ENCODE results near the gene RPS2. TPM values are rescaled to one million over a fixed set of nuclear protein-coding genes. Genes with fewer than 3 reads are reported as not detected.

RPS2 gene
- total RNA-seq, 1 experiment from 2014 or later: 2,961 TPM

DNA sequence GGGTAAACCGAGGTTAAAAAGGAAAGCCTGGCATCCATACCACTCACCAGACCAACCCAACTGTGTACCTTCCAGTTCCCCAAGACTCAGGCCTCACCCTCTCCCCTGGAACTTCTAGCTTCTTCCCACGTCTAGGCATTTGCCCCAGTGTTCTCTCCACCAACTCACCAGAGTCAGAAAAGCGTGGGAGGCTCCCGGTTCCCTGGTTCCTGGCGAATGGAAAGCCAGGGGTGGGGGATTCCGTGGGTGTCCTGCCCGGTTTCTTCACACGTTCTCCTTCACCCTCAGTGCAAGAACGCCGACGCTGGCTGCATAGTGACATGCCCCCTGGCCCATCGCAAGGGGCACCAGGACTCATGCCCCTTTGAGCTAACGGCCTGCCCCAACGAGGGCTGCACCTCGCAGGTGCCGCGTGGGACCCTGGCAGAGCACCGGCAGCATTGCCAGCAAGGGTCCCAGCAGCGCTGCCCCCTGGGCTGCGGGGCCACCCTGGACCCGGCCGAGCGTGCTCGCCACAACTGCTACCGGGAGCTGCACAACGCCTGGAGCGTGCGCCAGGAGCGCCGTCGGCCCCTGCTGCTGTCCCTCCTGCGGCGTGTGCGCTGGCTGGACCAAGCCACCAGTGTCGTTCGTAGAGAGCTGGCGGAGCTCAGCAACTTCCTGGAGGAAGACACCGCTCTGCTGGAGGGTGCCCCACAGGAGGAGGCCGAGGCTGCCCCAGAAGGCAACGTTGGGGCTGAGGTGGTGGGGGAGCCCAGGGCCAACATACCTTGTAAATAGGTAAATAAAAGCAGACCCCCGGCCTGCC lies 3.7 kb upstream of the RPS2 start:
- Mint-ChIP-seq H3K27ac (ENCODE audit: unreplicated experiment) (no peak overlapping the region), H3K9me3 (ENCODE audit: unreplicated experiment) (no peaks in the 10 kb centered on the region), H3K4me1 (ENCODE audit: low read depth, unreplicated experiment) (peaks cover 15% of the 10 kb centered on the region), H3K27me3 (ENCODE audit: insufficient read depth, unreplicated experiment) (no peaks in the 10 kb centered on the region), H3K4me3 (ENCODE audit: unreplicated experiment) (no peak overlapping the region), H3K36me3 (ENCODE audit: insufficient read depth, unreplicated experiment) (peaks cover 38% of the 10 kb centered on the region)
- CTCF ChIA-PET: no interaction called here
- POLR2A ChIA-PET: no interaction called here
- DNase-seq: no peak
- intact Hi-C loops (cut with micrococcal nuclease; ENCODE audit: unreplicated experiment): no loop called here
- Histone ChIP-seq H3K9me3 (no peaks in the 10 kb centered on the region), H3K27me3 (replicated peaks; ENCODE audit: control insufficient read depth, insufficient read depth, low read length) (no peaks in the 10 kb centered on the region), H3K4me3 (ENCODE audit: low read depth, low read length) (no peak overlapping the region), H3K36me3 (ENCODE audit: control insufficient read depth, insufficient read depth, low read length) (peaks cover 3% of the 10 kb centered on the region), H3K4me1 (0 out of 2 replicates have a peak, but pooled peaks cover under 1% of the 10 kb centered on the region)
- TF ChIP-seq, protein P1, sequence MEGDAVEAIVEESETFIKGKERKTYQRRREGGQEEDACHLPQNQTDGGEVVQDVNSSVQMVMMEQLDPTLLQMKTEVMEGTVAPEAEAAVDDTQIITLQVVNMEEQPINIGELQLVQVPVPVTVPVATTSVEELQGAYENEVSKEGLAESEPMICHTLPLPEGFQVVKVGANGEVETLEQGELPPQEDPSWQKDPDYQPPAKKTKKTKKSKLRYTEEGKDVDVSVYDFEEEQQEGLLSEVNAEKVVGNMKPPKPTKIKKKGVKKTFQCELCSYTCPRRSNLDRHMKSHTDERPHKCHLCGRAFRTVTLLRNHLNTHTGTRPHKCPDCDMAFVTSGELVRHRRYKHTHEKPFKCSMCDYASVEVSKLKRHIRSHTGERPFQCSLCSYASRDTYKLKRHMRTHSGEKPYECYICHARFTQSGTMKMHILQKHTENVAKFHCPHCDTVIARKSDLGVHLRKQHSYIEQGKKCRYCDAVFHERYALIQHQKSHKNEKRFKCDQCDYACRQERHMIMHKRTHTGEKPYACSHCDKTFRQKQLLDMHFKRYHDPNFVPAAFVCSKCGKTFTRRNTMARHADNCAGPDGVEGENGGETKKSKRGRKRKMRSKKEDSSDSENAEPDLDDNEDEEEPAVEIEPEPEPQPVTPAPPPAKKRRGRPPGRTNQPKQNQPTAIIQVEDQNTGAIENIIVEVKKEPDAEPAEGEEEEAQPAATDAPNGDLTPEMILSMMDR (IDR thresholded peaks at IDR 0.05; ENCODE audit: insufficient read depth in 1 of 2, low read depth in 1 of 2, low read length in 1 of 2, severe bottlenecking in 1 of 2, unreplicated experiment in 1 of 2): no peak
- no TSS peak for BruUV-seq (replicated peaks)

DNA sequence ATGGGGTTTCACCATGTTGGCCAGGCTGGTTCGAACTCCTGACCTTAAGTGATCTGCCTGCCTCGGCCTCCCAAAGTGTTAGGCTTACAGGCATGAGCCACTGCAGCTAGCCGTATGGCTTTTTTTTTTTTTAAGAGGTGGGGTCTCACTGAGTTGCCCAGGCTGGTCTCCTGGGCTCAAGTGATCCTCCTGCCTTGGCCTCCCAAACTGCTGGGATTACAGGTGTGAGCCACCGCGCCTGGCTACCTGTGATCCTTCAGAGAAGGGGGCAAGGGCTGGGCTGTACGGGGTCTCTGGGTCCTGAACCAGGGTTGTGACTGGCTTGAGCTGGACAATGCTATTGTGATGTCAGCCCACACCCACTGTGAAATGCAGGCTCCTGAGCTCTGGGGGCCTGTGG lies 1.8 kb upstream of the RPS2 start, which contains the start of gene RNF151:
Gene RNF151 (plus strand): TSS at position 397 of the 400 bp plus-strand sequence. CDS start 26 bp downstream, outside the sequence.
- no peaks in the 10 kb centered on the region for H3K9me3 Mint-ChIP-seq (ENCODE audit: unreplicated experiment)
- peaks cover 17% of the 10 kb centered on the region for H3K4me1 ChIP-seq
- DNase-seq: no peak
- H3K27me3 ChIP-seq (replicated peaks; ENCODE audit: control insufficient read depth, insufficient read depth, low read length): no peaks in the 10 kb centered on the region
- no peaks in the 10 kb centered on the region for H3K27me3 Mint-ChIP-seq (ENCODE audit: insufficient read depth, unreplicated experiment)
- POLR2A ChIA-PET: no interaction called here
- H3K36me3 Mint-ChIP-seq (ENCODE audit: insufficient read depth, unreplicated experiment): peaks cover 49% of the 10 kb centered on the region
- peak within 1 kb of the TSS; percentile 76 for H3K4me3 Mint-ChIP-seq (ENCODE audit: unreplicated experiment)
- intact Hi-C loops (cut with micrococcal nuclease; ENCODE audit: unreplicated experiment): no loop called here
- H3K27ac Mint-ChIP-seq (ENCODE audit: unreplicated experiment): peak within 1 kb of the TSS; percentile 96
- peaks cover 12% of the 10 kb centered on the region for H3K4me1 Mint-ChIP-seq (ENCODE audit: low read depth, unreplicated experiment)
- H3K36me3 ChIP-seq (ENCODE audit: control insufficient read depth, insufficient read depth, low read length): peaks cover 8% of the 10 kb centered on the region
- TF ChIP-seq, protein P1 (IDR thresholded peaks at IDR 0.05; ENCODE audit: insufficient read depth in 1 of 2, low read depth in 1 of 2, low read length in 1 of 2, severe bottlenecking in 1 of 2, unreplicated experiment in 1 of 2): no peak
- no peaks in the 10 kb centered on the region for H3K9me3 ChIP-seq
- CTCF ChIA-PET: no interaction called here
- peak within 1 kb of the TSS; percentile 83 for H3K4me3 ChIP-seq (ENCODE audit: low read depth, low read length)
- BruUV-seq (replicated peaks): no TSS peak

DNA sequence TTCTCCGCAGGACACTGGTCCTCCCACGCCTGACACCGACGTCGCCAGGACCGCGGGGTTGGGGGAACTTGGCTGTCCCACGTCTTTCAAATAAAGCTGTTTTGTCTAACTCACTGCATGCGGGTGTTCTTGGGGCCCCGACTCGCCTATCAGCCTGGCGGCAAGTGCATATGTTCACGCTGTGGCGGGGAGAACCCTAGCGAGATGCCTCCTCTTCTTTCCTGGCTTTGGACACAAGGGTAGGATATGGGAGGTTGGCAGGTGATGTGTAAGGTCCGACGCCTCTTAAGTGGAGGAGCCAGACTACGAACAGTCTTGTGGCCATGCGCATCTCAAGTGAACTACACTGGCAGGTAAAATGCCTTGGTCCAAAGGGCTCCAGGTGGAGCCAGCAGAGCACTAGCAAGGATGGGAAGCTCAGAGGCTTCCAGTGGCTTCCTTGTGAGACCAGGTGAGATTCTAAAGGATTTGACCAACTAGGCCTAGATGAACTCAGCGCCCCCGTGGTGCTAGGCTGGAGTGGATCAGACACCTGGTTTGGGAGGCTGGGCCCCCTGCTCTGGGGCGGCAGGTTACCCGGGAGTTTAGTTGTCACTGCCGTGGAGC lies 873 bp upstream of the RPS2 start:
- BruUV-seq (replicated peaks): TSS peak; percentile 64
- TF ChIP-seq, protein P1 (IDR thresholded peaks at IDR 0.05; ENCODE audit: insufficient read depth in 1 of 2, low read depth in 1 of 2, low read length in 1 of 2, severe bottlenecking in 1 of 2, unreplicated experiment in 1 of 2): no peak
- peak overlapping the region; percentile 96 for H3K27ac Mint-ChIP-seq (ENCODE audit: unreplicated experiment)
- H3K9me3 Mint-ChIP-seq (ENCODE audit: unreplicated experiment): no peaks in the 10 kb centered on the region
- Histone ChIP-seq H3K4me1 (peaks cover 17% of the 10 kb centered on the region), H3K9me3 (no peaks in the 10 kb centered on the region), H3K27me3 (replicated peaks; ENCODE audit: control insufficient read depth, insufficient read depth, low read length) (no peaks in the 10 kb centered on the region), H3K4me3 (ENCODE audit: low read depth, low read length) (peak overlapping the region; percentile 83), H3K36me3 (ENCODE audit: control insufficient read depth, insufficient read depth, low read length) (peaks cover 8% of the 10 kb centered on the region)
- POLR2A ChIA-PET: interaction anchor here (0.6 to 1.9 kb wide), 17 partner anchors 19 to 288 kb away, joined by 3 to 36 read pairs (median 6); partner anchors contain the start of genes ECI1, GFER, JPT2 and MSRB1
- H3K27me3 Mint-ChIP-seq (ENCODE audit: insufficient read depth, unreplicated experiment): no peaks in the 10 kb centered on the region
- H3K4me3 Mint-ChIP-seq (ENCODE audit: unreplicated experiment): peak overlapping the region; percentile 76
- intact Hi-C loops (cut with micrococcal nuclease; ENCODE audit: unreplicated experiment): no loop called here
- CTCF ChIA-PET: interaction anchor here (1.1 kb wide), 1 partner anchor 24 kb away, joined by 3 read pairs; the partner anchor contains the start of gene SYNGR3
- no peak for DNase-seq
- H3K4me1 Mint-ChIP-seq (ENCODE audit: low read depth, unreplicated experiment): peaks cover 20% of the 10 kb centered on the region
- peaks cover 55% of the 10 kb centered on the region for H3K36me3 Mint-ChIP-seq (ENCODE audit: insufficient read depth, unreplicated experiment)

Data from Caco-2 (cell line).